Gastrocnemius medialis (tissue), 4 donors: ENCODE results near the gene STRADA.

Experiments used
- POLR2A ChIP-seq, 2 donors: fragments of 450-650 bp; IDR thresholded peaks; one replicate each; pipeline ENCODE4 v1.6.1; 2017; ENCODE audit warnings: antibody characterized with exemption in 2 of 2, mild to moderate bottlenecking in 2 of 2, moderate library complexity in 2 of 2
- TF ChIP-seq, protein P1 (sequence below), 5 experiments: fragments of 450-650 bp in 3 of 5; fragments of 200-600 bp in 2 of 5; sonication (generic) in 2 of 5; IDR thresholded peaks in 4 of 5; conservative IDR thresholded peaks in 1 of 5; 1 replicate in 4 of 5; 2 replicates in 1 of 5; pipeline ENCODE4 v1.5.1; 2016 to 2019; ENCODE audit warnings: antibody characterized with exemption in 5 of 5, mild to moderate bottlenecking in 3 of 5, moderate library complexity in 3 of 5

DNA sequence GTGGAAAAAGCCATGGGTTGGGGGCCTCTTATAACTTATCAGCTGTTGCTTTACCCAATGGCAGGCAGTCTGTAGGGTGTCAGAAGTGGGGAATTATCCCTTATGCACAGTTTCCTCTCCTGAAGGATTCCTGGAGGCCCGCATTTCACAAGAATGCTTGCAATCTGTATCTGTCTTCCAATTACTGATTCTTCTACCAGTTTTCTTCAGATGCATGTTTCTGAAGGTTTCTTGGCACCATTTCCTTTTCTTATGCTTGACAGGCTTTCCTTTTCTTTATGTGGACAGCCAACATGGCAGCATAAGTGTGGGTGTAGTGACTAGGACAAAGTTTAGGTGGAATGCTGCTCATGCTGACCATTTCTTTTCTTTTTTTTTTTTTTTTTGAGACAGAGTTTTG is 83.2 kb downstream of the STRADA start:
- no peak for TF ChIP-seq POLR2A (IDR thresholded peaks at IDR 0.05)
- TF ChIP-seq, protein P1, sequence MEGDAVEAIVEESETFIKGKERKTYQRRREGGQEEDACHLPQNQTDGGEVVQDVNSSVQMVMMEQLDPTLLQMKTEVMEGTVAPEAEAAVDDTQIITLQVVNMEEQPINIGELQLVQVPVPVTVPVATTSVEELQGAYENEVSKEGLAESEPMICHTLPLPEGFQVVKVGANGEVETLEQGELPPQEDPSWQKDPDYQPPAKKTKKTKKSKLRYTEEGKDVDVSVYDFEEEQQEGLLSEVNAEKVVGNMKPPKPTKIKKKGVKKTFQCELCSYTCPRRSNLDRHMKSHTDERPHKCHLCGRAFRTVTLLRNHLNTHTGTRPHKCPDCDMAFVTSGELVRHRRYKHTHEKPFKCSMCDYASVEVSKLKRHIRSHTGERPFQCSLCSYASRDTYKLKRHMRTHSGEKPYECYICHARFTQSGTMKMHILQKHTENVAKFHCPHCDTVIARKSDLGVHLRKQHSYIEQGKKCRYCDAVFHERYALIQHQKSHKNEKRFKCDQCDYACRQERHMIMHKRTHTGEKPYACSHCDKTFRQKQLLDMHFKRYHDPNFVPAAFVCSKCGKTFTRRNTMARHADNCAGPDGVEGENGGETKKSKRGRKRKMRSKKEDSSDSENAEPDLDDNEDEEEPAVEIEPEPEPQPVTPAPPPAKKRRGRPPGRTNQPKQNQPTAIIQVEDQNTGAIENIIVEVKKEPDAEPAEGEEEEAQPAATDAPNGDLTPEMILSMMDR (IDR thresholded peaks at IDR 0.05 in 4 of 5, conservative IDR thresholded peaks at IDR 0.05 in 1 of 5): no peak
